Gastrocnemius medialis (tissue), 4 donors: ENCODE measurements around the gene PCDHAC2. TPM values are rescaled to one million over a fixed set of nuclear protein-coding genes. Genes with fewer than 3 reads are reported as not detected.

Experiments used
- ATAC-seq, 2 donors: fragments of 150-250 bp; one replicate each; pipeline ENCODE4 v1.9.1; 2016
- DNase-seq, 2 donors: peaks; one replicate each; pipeline ENCODE4 v3.0.0-alpha.2; 2019
- H3K27ac ChIP-seq, 4 donors: fragments of 200-600 bp; sonication (generic); 1 replicate in 1 of 4; 2 replicates in 3 of 4; pipeline ENCODE4 v1.5.1; 2016 to 2018; ENCODE audit warnings: mild to moderate bottlenecking in 2 of 4, moderate library complexity in 1 of 4
- H3K27me3 ChIP-seq, 3 donors: fragments of 200-600 bp; sonication (generic) in 2 of 3; 1 replicate in 1 of 3; 2 replicates in 2 of 3; pipeline versions ENCODE4 v1.5.1 to v1.6.0; 2016 to 2019; ENCODE audit warnings: mild to moderate bottlenecking in 1 of 3, moderate library complexity in 1 of 3
- H3K36me3 ChIP-seq, 2 donors: fragments of 200-600 bp; sonication (generic) in 1 of 2; one replicate each; pipeline ENCODE4 v1.5.1; 2017 to 2018
- H3K4me1 ChIP-seq, 2 donors: fragments of 200-600 bp; sonication (generic) in 1 of 2; one replicate each; pipeline ENCODE4 v1.5.1; 2016 to 2017; ENCODE audit warnings: mild to moderate bottlenecking in 2 of 2
- H3K4me3 ChIP-seq, 4 donors: fragments of 200-600 bp; sonication (generic) in 3 of 4; 1 replicate in 1 of 4; 2 replicates in 3 of 4; pipeline ENCODE4 v1.5.1; 2016 to 2019; ENCODE audit warnings: mild to moderate bottlenecking in 2 of 4
- H3K9me3 ChIP-seq, 3 donors: fragments of 200-600 bp; sonication (generic) in 2 of 3; 1 replicate in 1 of 3; 2 replicates in 2 of 3; pipeline ENCODE4 v1.5.1; 2016 to 2019
- POLR2A ChIP-seq, 2 donors: fragments of 450-650 bp; IDR thresholded peaks; one replicate each; pipeline ENCODE4 v1.6.1; 2017; ENCODE audit warnings: antibody characterized with exemption in 2 of 2, mild to moderate bottlenecking in 2 of 2, moderate library complexity in 2 of 2
- in situ Hi-C, 4 donors: fragments of 200-750 bp; cut with MboI; loops; one replicate each; pipeline versions ENCODE4 v1.15.0 to v1.8.0; 2017; ENCODE audit warnings: low sequenced_read_pairs in 4 of 4
- intact Hi-C: fragments of 100-400 bp; cut with DNase I; formaldehyde crosslinking; loops from one replicate; pipeline ENCODE4 v1.15.1; 2023; ENCODE audit warnings: low total_unique reads
- total RNA-seq, 4 donors: library from RNA; depleted of rRNA; stranded (reverse); fragments of >200 nt; gene quantifications; one replicate each; pipeline versions ENCODE4 v1.1.0 to v1.2.3, GENCODE V29; 2016
- TF ChIP-seq, protein P1 (sequence below), 5 experiments: fragments of 450-650 bp in 3 of 5; fragments of 200-600 bp in 2 of 5; sonication (generic) in 2 of 5; IDR thresholded peaks in 4 of 5; conservative IDR thresholded peaks in 1 of 5; 1 replicate in 4 of 5; 2 replicates in 1 of 5; pipeline ENCODE4 v1.5.1; 2016 to 2019; ENCODE audit warnings: antibody characterized with exemption in 5 of 5, mild to moderate bottlenecking in 3 of 5, moderate library complexity in 3 of 5

Gene PCDHAC2
- under 1 TPM in 2 of 4 donors, not detected in 2; 0.03 to 0.13 TPM for total RNA-seq

DNA sequence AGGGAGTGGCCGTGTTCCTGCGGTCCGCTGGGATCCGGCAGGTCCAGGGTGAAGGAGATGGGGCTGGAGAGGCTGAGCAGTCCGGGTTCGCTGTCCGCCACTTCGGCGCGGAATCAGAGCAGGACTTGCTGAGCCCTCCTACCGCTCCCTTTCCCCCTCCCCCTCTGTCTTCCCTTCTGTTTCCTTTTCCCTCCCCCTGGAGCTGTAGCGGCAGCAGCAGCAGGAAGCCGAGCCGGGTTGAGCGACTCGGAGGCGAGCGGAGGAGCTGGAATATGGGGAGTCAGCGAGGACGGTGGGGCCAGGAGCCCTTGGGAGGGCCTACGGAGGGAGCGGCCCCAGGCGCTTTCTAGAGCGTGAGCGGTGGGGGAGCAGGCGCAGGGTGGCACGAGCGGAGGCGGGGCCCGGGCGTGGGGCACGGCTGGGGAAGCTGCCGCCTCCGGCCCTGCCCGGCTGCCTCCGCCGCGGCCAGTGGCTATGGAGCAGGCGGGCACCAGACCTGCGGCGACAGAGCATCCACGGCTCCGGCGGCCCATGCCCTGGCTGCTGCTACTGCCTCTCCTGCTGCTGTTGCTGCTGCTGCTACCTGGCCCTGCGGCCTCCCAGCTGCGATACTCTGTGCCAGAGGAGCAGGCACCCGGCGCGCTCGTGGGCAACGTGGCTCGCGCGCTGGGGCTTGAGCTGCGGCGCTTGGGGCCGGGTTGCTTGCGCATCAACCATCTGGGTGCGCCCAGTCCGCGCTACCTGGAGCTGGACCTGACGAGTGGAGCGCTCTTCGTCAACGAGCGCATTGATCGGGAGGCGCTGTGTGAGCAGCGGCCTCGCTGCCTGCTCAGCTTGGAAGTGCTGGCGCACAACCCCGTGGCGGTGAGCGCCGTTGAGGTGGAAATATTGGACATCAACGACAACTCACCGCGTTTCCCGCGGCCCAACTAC lies at the start of gene PCDHAC2:
PCDHAC2 (plus strand) TSS at position 184 of the 933 bp plus-strand sequence; CDS start at position 475, 291 bp downstream.
- in situ Hi-C loops = no loop called here
- peak in 1 of 2 donors; percentile 27 for ATAC-seq
- peak within 1 kb of the TSS; percentile 54 to 58 (median 56) for H3K4me3 ChIP-seq
- H3K36me3 ChIP-seq = no peaks in the 10 kb centered on the region
- H3K27ac ChIP-seq = no peak within 1 kb of the TSS
- intact Hi-C loops = no loop called here
- no peaks in the 10 kb centered on the region for H3K4me1 ChIP-seq
- peaks cover 6 to 15% (median 9%) of the 10 kb centered on the region in 3 donors for H3K27me3 ChIP-seq
- no peak for TF ChIP-seq POLR2A (IDR thresholded peaks at IDR 0.05)
- TF ChIP-seq, protein P1, sequence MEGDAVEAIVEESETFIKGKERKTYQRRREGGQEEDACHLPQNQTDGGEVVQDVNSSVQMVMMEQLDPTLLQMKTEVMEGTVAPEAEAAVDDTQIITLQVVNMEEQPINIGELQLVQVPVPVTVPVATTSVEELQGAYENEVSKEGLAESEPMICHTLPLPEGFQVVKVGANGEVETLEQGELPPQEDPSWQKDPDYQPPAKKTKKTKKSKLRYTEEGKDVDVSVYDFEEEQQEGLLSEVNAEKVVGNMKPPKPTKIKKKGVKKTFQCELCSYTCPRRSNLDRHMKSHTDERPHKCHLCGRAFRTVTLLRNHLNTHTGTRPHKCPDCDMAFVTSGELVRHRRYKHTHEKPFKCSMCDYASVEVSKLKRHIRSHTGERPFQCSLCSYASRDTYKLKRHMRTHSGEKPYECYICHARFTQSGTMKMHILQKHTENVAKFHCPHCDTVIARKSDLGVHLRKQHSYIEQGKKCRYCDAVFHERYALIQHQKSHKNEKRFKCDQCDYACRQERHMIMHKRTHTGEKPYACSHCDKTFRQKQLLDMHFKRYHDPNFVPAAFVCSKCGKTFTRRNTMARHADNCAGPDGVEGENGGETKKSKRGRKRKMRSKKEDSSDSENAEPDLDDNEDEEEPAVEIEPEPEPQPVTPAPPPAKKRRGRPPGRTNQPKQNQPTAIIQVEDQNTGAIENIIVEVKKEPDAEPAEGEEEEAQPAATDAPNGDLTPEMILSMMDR (IDR thresholded peaks at IDR 0.05 in 4 of 5, conservative IDR thresholded peaks at IDR 0.05 in 1 of 5) = no peak
- H3K9me3 ChIP-seq = no peaks in the 10 kb centered on the region
- DNase-seq = no peak

GRCh38 chr5:140923601-140924000 lies 42.7 kb upstream of the PCDHAC2 start:
- H3K36me3 ChIP-seq = no peaks in the 10 kb centered on the region
- no peaks in the 10 kb centered on the region for H3K9me3 ChIP-seq
- no peaks in the 10 kb centered on the region for H3K4me1 ChIP-seq
- H3K4me3 ChIP-seq = no peak overlapping the region
- DNase-seq (no peak), ATAC-seq (no peak)
- no peak for TF ChIP-seq POLR2A (IDR thresholded peaks at IDR 0.05)
- TF ChIP-seq, protein P1 (IDR thresholded peaks at IDR 0.05 in 4 of 5, conservative IDR thresholded peaks at IDR 0.05 in 1 of 5) = no peak
- in situ Hi-C loops = loop anchor here in 1 of 4 donors (10.0 kb wide), 1 partner anchor 121 kb away; no protein-coding TSS in a partner anchor
- H3K27ac ChIP-seq = no peak overlapping the region
- intact Hi-C loops = no loop called here
- H3K27me3 ChIP-seq = peaks cover 27 to 37% (median 28%) of the 10 kb centered on the region in 3 donors

GRCh38 chr5:140925806-140926442 lies 40.4 kb upstream of the PCDHAC2 start, which contains the start of gene PCDHAC1:
TSS of gene PCDHAC1 (plus strand) at chr5:140926299. CDS start at chr5:140926893, 594 bp downstream.
- in situ Hi-C loops = loop anchor here in 1 of 4 donors (10.0 kb wide), 1 partner anchor 119 kb away; no protein-coding TSS in a partner anchor
- peak within 1 kb of the TSS; percentile 43 to 54 (median 46) for H3K4me3 ChIP-seq
- no peak for DNase-seq
- peaks cover 28 to 37% (median 29%) of the 10 kb centered on the region in 3 donors for H3K27me3 ChIP-seq
- TF ChIP-seq, protein P1 (IDR thresholded peaks at IDR 0.05 in 4 of 5, conservative IDR thresholded peaks at IDR 0.05 in 1 of 5) = no peak
- TF ChIP-seq POLR2A (IDR thresholded peaks at IDR 0.05) = no peak
- no peak within 1 kb of the TSS for H3K27ac ChIP-seq
- intact Hi-C loops = loop anchor here (2.0 kb wide), 1 partner anchor 115 kb away; no protein-coding TSS in a partner anchor
- no peaks in the 10 kb centered on the region for H3K9me3 ChIP-seq
- H3K4me1 ChIP-seq = no peaks in the 10 kb centered on the region
- no peaks in the 10 kb centered on the region for H3K36me3 ChIP-seq
- no peak for ATAC-seq

DNA sequence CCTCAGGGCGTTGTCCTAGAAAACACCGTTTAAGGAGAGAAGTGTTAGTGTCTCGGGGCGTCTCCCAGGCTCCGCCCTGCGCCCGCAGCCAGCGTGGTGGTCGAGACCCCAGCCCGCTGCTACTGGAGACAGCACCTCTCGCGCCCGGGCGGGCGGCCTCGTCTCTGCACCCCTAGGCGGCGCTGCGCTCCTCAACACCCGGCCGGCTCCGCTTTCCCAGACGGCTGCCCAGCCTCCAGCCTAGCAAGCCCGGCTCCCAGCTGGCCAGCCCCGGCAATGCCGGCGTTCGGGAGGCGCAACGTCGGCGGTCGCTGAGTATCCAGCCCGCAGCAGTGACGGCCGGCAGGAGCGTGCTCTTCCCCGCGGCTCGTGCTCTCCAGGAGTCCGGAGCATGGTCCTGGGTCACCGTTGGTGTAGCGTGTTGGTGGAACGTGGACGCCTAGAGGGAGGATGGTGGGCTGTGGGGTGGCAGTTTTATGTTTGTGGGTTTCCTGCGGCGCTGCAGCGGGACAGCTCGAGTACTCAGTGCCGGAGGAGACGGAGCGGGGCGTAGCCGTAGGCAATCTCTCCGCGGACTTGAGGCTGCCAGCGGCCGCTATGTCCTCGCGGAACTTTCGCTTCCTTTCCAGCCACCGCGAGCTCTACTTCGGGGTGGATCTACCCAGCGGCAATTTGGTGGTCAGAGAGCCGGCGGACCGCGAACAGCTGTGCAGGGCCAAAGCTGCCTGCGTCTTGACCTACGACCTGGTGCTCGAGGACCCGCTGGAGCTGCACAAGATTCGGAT lies 39.6 kb upstream of the PCDHAC2 start:
- H3K27ac ChIP-seq = no peak overlapping the region
- in situ Hi-C loops (loop anchor here in 1 of 4 donors (10.0 kb wide), 1 partner anchor 118 kb away; no protein-coding TSS in a partner anchor), intact Hi-C loops (loop anchor here (2.0 kb wide), 1 partner anchor 114 kb away; no protein-coding TSS in a partner anchor)
- H3K36me3 ChIP-seq = no peaks in the 10 kb centered on the region
- peak overlapping the region; percentile 43 to 54 (median 46) for H3K4me3 ChIP-seq
- H3K27me3 ChIP-seq = peaks cover 28 to 37% (median 29%) of the 10 kb centered on the region in 3 donors
- H3K4me1 ChIP-seq = no peaks in the 10 kb centered on the region
- ATAC-seq (peak; percentile 36 to 41), DNase-seq (peak; percentile 14)
- TF ChIP-seq, protein P1 (IDR thresholded peaks at IDR 0.05 in 4 of 5, conservative IDR thresholded peaks at IDR 0.05 in 1 of 5) = peak in 3 of 5 experiments; percentile 37 to 56 (median 42)
- TF ChIP-seq POLR2A (IDR thresholded peaks at IDR 0.05) = no peak
- no peaks in the 10 kb centered on the region for H3K9me3 ChIP-seq
